KOPT-K1 (cell line): ENCODE measurements around the gene TRPV5.

Experiments used
- H3K27ac ChIP-seq: fragments of 200-600 bp; sonication (generic); 2 replicates; pipeline ENCODE4 v1.5.1; 2016; ENCODE audit warnings: antibody characterized with exemption, mild to moderate bottlenecking, low read depth, low read length; ENCODE audit not compliant: poor library complexity, severe bottlenecking
- H3K36me3 ChIP-seq: fragments of 200-600 bp; sonication (generic); 2 replicates; pipeline ENCODE4 v1.5.1; 2017; ENCODE audit warnings: antibody characterized with exemption, mild to moderate bottlenecking, low read length, moderate library complexity; ENCODE audit not compliant: insufficient read depth
- H3K9me3 ChIP-seq: fragments of 200-600 bp; sonication (generic); 2 replicates; pipeline ENCODE4 v1.5.1; 2017; ENCODE audit warnings: antibody characterized with exemption, low read length, mild to moderate bottlenecking; ENCODE audit not compliant: insufficient read depth, poor library complexity, severe bottlenecking

TRPV5 gene

GRCh38 chr7:142868188-142868985 lies 65.2 kb downstream of the TRPV5 start:
- Histone ChIP-seq H3K36me3 (peaks cover 100% of the 10 kb centered on the region), H3K27ac (no peak overlapping the region), H3K9me3 (no peaks in the 10 kb centered on the region)

GRCh38 chr7:142867398-142868187 lies 66.0 kb downstream of the TRPV5 start:
- Histone ChIP-seq H3K27ac (no peak overlapping the region), H3K36me3 (peaks cover 100% of the 10 kb centered on the region)

GRCh38 chr7:142867097-142867378 lies 66.5 kb downstream of the TRPV5 start:
- H3K36me3 ChIP-seq: peaks cover 100% of the 10 kb centered on the region
- no peaks in the 10 kb centered on the region for H3K9me3 ChIP-seq
- H3K27ac ChIP-seq: no peak overlapping the region

More at GRCh38 chr7:142867398-142868187, 66.0 kb downstream of the TRPV5 start:
- H3K9me3 ChIP-seq: no peaks in the 10 kb centered on the region

DNA sequence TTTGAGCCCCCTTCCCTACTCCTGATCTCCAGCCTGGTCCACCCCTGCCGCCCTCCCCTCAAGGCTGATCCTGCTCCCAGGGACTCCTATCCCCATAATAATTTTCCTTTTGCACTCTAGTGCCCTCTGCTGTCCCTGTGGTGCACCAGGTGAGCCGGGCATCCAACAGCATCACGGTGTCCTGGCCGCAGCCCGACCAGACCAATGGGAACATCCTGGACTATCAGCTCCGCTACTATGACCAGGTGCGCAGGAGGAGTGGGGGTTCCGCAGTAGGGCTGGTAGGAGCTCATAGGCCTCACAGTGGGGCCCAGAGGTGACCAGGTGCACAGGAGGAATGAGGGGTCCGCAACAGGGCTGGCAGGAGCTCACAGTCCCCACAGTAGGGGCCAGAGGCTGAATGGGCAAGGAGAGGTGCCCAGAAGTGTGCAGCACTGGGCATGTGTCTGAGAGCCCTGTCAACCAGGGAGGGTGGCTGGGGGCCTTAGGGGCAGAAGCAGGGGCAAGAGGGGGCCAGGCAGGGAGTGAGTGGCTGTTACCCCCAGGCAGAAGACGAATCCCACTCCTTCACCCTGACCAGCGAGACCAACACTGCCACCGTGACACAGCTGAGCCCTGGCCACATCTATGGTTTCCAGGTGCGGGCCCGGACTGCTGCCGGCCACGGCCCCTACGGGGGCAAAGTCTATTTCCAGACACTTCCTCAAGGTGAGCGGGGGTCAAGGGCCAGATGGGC lies 67.0 kb downstream of the TRPV5 start:
- Histone ChIP-seq H3K36me3 (peaks cover 100% of the 10 kb centered on the region), H3K27ac (no peak overlapping the region), H3K9me3 (no peaks in the 10 kb centered on the region)

DNA sequence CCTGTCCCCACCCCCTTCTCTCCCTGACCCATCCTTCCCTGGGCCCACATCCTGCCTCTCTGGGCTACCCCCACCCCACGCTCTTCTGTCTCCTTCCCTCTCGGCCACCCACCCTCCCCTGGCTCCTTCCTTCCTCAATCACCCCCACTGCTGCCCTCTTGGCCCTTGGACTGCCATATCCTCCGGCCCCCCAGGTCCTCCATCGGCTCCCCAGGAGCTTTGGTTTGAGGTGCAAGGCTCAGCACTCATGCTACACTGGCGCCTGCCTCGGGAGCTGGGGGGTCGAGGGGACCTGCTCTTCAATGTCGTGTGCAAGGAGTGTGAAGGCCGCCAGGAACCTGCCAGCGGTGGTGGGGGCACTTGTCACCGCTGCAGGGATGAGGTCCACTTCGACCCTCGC lies 67.8 kb downstream of the TRPV5 start:
- H3K36me3 ChIP-seq: peaks cover 100% of the 10 kb centered on the region
- no peak overlapping the region for H3K27ac ChIP-seq
- no peaks in the 10 kb centered on the region for H3K9me3 ChIP-seq

DNA sequence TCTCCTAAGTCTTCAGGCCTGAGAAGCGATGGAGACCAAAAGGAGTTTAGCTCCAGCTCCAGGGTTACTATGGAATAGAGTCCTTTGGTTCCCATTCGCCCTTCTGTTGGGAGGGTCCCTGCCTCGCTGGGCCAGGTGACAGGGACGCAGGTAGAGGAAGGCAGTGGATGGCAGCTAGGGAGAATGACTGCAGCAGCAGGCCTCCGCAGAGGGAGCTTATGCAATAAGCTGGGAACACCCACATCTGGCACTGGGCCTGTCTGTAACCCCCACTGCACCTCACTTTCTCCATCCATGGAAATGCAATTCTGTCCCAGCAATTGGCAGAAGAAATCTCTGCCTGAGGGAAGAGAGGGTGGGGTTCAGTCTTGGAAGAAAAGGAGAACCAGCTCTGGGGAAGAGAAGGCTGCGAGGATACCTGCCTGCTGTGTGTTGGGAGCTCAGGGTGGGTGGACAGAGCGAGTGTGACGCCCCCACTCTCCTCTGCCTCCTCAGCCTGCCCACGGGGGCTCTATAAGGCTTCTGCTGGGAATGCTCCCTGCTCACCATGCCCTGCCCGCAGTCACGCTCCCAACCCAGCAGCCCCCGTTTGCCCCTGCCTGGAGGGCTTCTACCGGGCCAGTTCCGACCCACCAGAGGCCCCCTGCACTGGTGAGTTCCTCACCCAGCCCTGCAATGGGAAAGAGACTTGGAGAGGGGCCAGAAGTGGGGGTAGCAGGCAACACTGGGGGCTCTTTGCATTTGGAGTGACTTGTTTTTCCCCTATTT lies 68.4 kb downstream of the TRPV5 start:
- no peak overlapping the region for H3K27ac ChIP-seq
- peaks cover 100% of the 10 kb centered on the region for H3K36me3 ChIP-seq
- no peaks in the 10 kb centered on the region for H3K9me3 ChIP-seq

GRCh38 chr7:142863891-142864685 lies 69.5 kb downstream of the TRPV5 start:
- Histone ChIP-seq H3K9me3 (no peaks in the 10 kb centered on the region), H3K36me3 (peaks cover 98% of the 10 kb centered on the region), H3K27ac (no peak overlapping the region)

DNA sequence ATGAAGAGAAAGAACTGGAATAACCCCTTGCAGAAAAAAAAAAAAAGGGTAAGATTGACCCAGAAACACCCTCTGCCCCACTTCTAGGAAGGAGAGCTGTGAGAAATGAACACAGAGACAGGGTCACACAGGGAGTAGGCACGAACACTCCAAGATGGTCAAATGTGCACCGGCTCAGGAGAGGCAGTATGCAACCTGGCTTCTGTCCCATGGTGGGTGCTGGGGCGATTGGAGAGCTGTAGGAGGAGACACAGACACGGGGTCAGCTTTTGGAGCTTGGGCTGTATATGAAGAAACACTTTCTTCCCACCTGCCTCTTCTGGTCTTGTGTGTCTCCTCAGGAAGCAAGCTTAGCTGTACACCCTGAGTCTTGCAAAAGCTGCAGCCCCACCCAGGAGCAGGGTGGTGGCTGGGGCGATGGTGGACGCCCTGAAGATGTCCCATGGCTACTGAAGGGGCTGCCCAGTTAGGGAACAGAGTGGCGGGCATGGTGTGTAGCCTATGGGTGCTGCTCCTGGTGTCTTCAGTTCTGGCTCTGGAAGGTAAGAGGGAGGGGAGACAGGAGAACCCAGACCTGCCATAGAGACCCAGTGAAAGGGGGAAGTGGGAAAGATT lies 70.7 kb downstream of the TRPV5 start:
- H3K9me3 ChIP-seq: no peaks in the 10 kb centered on the region
- H3K27ac ChIP-seq: no peak overlapping the region
- H3K36me3 ChIP-seq: peaks cover 88% of the 10 kb centered on the region

DNA sequence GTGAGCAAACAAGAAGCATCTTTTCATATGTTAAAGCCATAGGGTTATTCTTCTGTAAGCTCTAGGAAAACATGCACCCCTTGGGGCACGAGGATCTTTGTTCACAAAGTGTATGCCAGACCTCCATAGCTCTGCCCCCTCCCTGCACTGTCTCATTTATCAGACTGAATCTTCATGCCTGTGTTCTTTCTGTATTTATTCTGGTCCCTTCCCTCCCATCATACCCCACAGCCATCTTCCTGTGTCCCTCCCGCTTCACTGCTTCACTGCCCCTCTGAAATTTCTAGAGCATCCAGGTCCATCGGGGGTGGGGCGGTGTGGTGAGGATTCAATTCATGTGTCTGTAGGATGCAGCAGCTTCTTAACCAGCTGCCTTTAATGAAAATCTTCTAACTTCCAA lies 71.2 kb downstream of the TRPV5 start:
- Histone ChIP-seq H3K36me3 (peaks cover 88% of the 10 kb centered on the region), H3K9me3 (no peaks in the 10 kb centered on the region), H3K27ac (no peak overlapping the region)

DNA sequence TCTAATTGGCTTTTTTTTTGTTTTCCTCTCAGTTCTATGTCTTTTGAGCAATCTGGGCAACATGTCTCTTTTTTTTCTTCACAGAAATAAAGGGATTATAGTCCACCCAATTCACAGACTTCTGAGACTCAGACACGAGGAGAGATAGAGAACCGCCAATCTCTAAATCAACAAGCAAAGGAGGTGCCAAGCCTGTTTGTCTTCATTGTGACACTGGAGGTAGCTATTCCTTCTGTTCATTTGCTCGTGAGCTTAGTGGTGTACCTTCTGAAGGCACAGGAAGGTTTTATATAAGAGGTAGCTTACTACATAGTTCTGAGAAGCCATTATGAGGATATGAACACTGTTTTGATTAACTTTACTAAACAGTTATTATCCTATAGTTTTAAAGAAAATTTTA lies 72.6 kb downstream of the TRPV5 start:
- Histone ChIP-seq H3K36me3 (peaks cover 83% of the 10 kb centered on the region), H3K27ac (no peak overlapping the region)

GRCh38 chr7:142859829-142860228 lies 73.7 kb downstream of the TRPV5 start:
- Histone ChIP-seq H3K36me3 (peaks cover 71% of the 10 kb centered on the region), H3K27ac (no peak overlapping the region), H3K9me3 (no peaks in the 10 kb centered on the region)

More for the DNA sequence above, 72.6 kb downstream of the TRPV5 start:
- no peaks in the 10 kb centered on the region for H3K9me3 ChIP-seq

DNA sequence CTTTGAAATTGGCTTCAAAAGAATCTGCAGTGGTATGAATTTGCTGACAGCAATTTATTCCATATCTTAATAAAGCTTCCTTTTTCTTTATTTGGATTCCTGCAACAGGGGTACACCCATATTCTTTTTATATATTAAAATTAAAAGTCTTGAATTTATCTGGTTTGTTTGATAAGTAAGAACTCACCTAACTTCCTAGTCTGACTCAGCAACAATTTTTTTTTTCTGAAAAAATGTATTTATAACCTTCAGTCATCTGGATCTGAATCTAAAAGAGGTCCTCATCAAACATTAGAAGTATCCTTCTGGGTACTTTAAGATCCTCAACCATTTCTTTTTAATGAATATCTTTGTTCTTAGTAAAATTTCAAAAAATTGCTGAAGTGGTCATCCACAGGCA lies 74.1 kb downstream of the TRPV5 start:
- H3K36me3 ChIP-seq: peaks cover 67% of the 10 kb centered on the region
- H3K9me3 ChIP-seq: no peaks in the 10 kb centered on the region
- no peak overlapping the region for H3K27ac ChIP-seq
